Measurements from ENCODE around the gene ZNF780B.
"Not testable (repeated sequence)": the region's sequence is repeated elsewhere in the genome, so short reads cannot be mapped to it uniquely, and the experiment has no call there.

The ZNF780B gene

GRCh38 chr19:40055832-40056504 lies at the start of gene ZNF780B:
Gene ZNF780B, minus strand, starts transcription at chr19:40056231. Its CDS starts 5,899 bp downstream, at chr19:40050332.
- FAIRE-seq = no peak

DNA sequence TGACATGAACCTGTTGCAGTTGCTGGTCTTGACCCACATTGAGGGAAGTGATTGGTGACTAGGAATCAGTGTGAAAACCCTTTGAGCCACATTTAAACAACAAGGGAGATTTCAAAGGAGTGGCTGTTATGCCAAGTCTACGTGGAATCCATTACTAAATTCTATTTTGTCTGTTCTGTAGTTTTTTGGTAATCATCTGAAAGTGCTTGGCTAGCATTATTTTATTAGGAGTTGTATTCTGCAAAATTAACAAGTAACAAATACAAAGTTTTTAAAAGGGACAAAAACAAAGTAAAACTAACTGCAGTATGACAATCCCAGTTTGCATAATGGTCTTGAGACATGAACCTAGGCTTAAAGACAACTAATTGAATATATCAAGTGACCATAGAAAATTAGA lies 48.7 kb upstream of the ZNF780B start:
- no peak for FAIRE-seq

DNA sequence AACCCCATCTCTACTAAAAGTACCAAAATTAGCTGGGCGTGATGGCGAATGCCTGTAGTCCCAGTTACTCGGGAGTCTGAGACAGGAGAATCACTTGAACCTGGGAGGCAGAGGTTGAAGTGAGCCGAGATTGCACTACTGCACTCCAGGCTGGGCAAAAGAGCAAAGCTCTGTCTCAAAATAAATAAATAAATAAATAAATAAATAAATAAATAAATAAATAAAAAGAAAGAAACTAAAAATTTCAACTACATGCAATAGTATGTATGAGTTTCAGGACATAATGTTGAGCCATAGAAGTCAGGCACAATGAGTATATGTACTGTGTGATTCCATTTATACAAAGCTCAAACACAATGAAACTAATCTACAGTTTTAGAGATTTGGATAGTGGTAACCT lies 47.6 kb upstream of the ZNF780B start:
- FAIRE-seq = no peak

DNA sequence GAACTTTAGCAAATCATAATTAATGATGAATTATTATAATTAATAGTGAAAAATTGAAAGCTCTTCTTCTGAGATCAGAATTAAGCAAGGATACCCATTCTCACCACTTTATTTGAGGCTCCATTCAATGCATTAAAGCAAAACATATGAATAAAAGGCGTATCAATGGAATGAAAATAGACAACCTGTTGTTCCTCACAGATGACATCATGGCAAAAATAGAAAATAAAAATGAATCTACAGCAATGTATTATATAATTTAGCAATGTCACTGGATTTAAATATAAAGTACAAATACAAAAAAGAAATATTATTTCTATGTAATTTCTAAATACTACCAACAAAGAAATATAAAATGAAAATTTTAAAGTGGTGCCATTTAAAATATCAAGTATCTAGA lies 45.8 kb upstream of the ZNF780B start:
- FAIRE-seq = no peak

DNA sequence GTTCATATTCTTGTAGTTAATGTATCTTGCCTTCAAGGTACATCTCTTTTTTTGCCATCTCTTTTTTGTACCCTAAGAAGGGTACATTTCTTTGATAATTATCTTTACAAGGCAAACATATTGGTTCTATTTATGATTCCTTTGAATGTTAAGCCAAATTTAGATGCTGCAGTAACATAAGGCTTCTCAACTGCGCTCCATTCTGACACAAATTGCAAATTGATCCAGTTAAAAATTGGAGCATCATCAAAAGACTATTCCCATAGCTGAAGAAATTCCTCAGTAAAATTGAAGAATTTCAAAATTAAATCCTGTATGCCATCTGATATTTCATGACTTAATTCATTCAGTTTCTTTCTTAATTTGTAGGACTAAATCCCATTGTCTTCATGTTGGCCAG lies 37.4 kb upstream of the ZNF780B start:
- FAIRE-seq = no peak

GRCh38 chr19:40091205-40092129 lies 35.4 kb upstream of the ZNF780B start:
- FAIRE-seq = peak; percentile 83

GRCh38 chr19:40090241-40091204 lies 34.5 kb upstream of the ZNF780B start, which contains the start of gene ZNF780A:
Gene ZNF780A, minus strand, starts transcription at chr19:40090943. Its CDS starts 6,190 bp downstream, at chr19:40084753.
- FAIRE-seq = peak; percentile 56

DNA sequence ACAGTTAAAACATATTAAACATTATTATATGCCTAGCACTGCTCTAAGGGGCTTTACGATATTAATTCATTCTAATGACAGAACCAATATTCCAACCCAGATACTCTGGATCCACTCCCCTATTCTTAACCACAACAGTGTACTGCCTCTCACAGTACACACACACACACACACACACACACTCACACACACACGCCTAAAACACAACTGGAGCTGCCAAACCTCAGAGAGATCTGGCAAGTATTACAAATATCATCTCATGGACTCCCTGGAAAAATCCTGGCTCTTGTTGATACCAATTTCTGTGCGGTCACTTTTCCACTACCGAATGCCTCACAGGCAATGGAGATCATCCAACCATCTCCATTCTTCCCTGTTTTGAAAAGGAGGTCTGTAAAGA lies 33.4 kb upstream of the ZNF780B start:
- no peak for FAIRE-seq

GRCh38 chr19:40088299-40089047 lies 32.4 kb upstream of the ZNF780B start:
- no peak for FAIRE-seq

- FAIRE-seq = no peak
Measured at GRCh38 chr19:40084948-40085347, 28.9 kb upstream of the ZNF780B start.

GRCh38 chr19:40081411-40081810 lies 25.4 kb upstream of the ZNF780B start:
- FAIRE-seq = no peak

GRCh38 chr19:40080289-40080688 lies 24.3 kb upstream of the ZNF780B start:
- no peak for FAIRE-seq

- no peak for FAIRE-seq
Measured at GRCh38 chr19:40078377-40078776, 22.3 kb upstream of the ZNF780B start.

- no peak for FAIRE-seq
Measured at GRCh38 chr19:40070058-40070457, 14.0 kb upstream of the ZNF780B start.

DNA sequence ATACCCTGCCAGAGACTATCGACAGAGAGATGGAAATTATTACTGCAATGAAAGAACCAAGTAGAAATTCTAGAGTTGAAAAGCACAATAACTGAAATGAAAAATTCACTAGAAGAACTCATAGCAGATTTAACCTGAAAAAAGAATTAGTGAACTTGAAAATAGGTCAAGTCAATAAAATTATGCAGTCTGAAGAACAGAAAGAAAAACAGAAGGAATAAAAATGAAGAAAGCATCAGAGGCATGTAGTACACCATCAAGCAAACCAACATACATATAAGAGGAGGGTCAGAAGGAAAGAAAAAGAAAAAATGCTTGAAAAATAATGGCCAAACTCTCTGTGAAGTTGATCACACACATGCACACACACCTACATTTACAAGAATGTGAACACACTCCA lies 3.6 kb upstream of the ZNF780B start:
- no peak for FAIRE-seq

GRCh38 chr19:40057166-40057565 lies 1.1 kb upstream of the ZNF780B start:
- no peak for FAIRE-seq

- peak; percentile 65 for FAIRE-seq
Measured at GRCh38 chr19:40056505-40056904, 474 bp upstream of the ZNF780B start.

DNA sequence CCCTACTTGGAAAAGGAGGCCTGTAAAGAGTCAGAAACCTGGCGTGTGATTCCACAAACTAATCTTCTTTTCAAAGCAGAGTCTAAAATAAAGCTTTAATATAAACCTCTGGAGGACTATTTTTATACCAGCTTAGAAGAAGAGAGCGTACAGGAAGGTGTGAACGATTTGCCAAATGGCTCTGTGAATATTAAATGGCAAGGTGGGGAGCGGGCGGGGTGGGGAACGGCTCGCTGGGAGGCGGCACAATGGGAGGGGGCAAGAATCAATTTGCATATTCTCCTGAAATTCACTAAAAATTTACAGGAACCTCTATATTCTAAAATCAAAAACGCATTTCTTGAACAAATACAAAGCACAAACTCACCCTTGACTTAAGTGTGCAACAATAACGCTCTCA lies 982 bp downstream of the ZNF780B start:
- no peak for FAIRE-seq

- no peak for FAIRE-seq
Measured at GRCh38 chr19:40054632-40055031, 1.4 kb downstream of the ZNF780B start.

DNA sequence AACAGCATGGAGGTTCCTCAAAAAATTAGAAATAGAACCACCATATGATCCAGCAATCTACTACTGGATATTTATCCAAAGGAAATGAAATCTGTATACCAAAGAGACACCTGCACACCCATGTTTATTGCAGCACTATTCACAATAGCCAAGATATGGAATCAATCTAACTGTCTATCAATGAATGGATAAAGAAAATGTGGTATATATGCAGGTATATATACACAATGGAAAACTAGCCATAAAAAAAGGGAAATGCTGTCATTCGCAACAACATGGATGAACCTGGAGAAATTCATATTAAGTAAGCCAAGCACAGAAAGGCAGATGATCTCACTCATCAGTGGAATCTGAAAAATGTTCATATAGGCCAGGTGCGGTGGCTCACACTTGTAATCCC lies 2.5 kb downstream of the ZNF780B start:
- FAIRE-seq = no peak

- FAIRE-seq = not testable (repeated sequence)
Measured at GRCh38 chr19:40041718-40042117, 14.3 kb downstream of the ZNF780B start.

- FAIRE-seq = not testable (repeated sequence)
Measured at GRCh38 chr19:40038047-40038446, 18.0 kb downstream of the ZNF780B start.

Data from islet of Langerhans (tissue), 1 donor.